GM06990 (cell line): Measurements from ENCODE around the gene RTP5.

Experiments
- DNase-seq: peaks from one replicate; pipeline ENCODE4 v3.0.0-alpha.2; 2011; ENCODE audit not compliant: insufficient read length; ENCODE audit errors: extremely low read depth
- H3K27me3 ChIP-seq: replicated peaks from 2 replicates; pipeline ENCODE4 v1.6.0; 2011; ENCODE audit warnings: low read length; ENCODE audit not compliant: control insufficient read depth, insufficient read depth
- H3K36me3 ChIP-seq: 2 replicates; pipeline ENCODE4 v1.5.1; 2011; ENCODE audit warnings: low read length; ENCODE audit not compliant: control insufficient read depth, insufficient read depth
- H3K4me3 ChIP-seq: replicated peaks from 2 replicates; pipeline ENCODE4 v1.5.1; 2011; ENCODE audit warnings: low read depth, mild to moderate bottlenecking, control low read depth, low read length
- TF ChIP-seq, protein P1 (sequence below): IDR thresholded peaks from 2 replicates; pipeline ENCODE4 v1.5.1; 2011; ENCODE audit warnings: low read length, control low read depth, mild to moderate bottlenecking, inconsistent platforms; ENCODE audit not compliant: insufficient read depth, poor library complexity, severe bottlenecking

RTP5 gene

DNA sequence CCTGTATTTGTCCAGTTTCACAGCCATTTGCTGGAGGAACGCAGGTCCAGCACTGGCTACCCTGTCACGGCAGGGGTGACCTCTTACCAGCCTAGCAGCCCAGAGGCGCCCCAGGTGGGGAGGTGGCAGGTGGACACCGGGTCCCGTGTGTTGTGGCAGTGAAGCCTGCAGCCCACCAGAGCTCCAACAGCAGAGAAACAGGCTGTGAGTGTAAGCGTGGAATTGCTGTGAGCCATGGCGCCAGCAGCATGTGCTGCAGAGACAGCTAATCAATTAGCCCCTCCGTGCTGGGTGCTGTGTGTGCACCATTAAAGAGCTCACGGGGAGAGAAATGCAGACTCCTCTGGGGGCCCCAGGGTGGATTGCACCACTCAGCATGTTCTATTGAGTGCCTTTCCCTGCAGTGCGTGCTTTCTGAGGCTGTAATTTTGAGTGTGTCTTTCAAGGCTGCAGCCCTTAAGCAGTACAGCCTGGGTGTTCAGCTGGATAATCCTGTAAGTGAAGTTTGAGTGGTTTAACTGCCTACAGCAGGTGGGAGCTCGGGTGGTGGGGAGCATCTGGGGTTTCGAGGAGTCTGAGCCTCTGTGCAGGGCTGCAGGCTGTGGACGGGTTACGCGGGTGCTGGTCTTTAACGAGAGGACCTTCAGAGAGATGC is 15.9 kb downstream of the RTP5 start:
- no peak for DNase-seq
- TF ChIP-seq, protein P1, sequence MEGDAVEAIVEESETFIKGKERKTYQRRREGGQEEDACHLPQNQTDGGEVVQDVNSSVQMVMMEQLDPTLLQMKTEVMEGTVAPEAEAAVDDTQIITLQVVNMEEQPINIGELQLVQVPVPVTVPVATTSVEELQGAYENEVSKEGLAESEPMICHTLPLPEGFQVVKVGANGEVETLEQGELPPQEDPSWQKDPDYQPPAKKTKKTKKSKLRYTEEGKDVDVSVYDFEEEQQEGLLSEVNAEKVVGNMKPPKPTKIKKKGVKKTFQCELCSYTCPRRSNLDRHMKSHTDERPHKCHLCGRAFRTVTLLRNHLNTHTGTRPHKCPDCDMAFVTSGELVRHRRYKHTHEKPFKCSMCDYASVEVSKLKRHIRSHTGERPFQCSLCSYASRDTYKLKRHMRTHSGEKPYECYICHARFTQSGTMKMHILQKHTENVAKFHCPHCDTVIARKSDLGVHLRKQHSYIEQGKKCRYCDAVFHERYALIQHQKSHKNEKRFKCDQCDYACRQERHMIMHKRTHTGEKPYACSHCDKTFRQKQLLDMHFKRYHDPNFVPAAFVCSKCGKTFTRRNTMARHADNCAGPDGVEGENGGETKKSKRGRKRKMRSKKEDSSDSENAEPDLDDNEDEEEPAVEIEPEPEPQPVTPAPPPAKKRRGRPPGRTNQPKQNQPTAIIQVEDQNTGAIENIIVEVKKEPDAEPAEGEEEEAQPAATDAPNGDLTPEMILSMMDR, result no peak
- Histone ChIP-seq H3K27me3 (no peaks in the 10 kb centered on the region), H3K36me3 (peaks cover 3% of the 10 kb centered on the region), H3K4me3 (no peak overlapping the region)

DNA sequence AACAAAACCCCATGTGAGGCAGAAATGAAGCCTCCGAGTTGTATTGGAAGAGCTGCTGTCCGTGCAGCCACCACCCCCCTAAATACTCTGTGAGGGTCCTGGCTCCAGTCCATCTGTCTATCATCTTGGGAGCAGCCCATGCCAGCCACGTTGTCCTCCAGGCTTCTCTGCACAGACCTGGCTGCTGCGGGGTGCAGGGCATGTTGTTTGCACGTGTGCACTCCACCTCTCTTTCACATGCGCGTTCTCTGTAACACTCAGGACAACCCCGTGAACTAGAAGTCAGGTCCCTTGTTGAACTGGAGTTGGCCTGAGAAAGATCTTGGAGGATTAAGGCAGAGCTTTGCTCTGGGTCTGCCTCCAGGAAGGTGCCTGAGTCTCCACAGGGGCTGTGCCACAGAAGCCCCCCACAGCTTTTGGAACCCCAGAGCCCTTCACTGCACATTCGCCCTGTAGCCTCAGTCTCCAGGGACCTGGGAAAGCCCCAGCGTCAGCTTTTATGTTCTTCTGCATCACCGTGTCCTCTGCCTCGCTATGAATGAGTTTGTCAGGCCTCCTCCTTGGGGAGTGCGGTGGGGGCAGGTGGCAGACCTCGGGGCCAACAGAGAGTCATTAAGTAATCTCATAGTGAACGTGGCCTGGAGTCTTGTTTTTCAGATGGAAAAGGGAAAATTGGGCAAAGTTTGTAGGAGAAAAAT is 16.6 kb downstream of the RTP5 start:
- Histone ChIP-seq H3K27me3 (no peaks in the 10 kb centered on the region), H3K4me3 (no peak overlapping the region), H3K36me3 (peaks cover 3% of the 10 kb centered on the region)
- DNase-seq, result peak; percentile 49
- TF ChIP-seq, protein P1, result no peak

DNA sequence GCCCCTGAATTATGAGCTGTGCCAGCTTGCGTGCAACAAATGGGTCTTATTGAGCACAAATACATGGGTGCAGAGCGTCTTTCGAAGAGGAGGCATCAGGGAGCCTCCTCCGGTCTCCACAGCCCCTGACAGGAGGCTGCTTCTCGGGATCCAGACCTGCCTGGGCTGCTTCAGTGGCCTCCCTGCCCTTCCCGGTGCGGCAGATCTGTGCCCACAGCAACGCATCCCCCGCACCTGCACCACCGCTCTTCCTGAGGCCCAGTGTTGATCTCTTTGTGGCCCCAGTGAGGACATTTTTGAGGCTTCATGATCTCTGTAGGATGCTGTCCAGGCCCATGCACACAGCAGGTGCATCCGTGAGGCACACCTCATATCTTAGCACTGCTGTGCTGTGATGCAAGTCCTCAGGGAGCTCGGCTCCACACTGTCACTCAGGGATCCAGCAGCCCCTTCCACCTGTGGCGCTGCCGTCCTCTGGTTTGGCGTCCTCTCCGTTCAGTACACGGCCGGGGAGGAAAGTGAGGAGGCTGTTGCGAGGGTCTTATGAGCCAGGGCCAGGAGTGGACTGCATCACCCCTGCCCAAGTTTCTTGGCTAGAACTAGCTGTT is 17.4 kb downstream of the RTP5 start:
- Histone ChIP-seq H3K36me3 (peaks cover 3% of the 10 kb centered on the region), H3K4me3 (no peak overlapping the region), H3K27me3 (no peaks in the 10 kb centered on the region)
- no peak for DNase-seq
- TF ChIP-seq, protein P1, result no peak

DNA sequence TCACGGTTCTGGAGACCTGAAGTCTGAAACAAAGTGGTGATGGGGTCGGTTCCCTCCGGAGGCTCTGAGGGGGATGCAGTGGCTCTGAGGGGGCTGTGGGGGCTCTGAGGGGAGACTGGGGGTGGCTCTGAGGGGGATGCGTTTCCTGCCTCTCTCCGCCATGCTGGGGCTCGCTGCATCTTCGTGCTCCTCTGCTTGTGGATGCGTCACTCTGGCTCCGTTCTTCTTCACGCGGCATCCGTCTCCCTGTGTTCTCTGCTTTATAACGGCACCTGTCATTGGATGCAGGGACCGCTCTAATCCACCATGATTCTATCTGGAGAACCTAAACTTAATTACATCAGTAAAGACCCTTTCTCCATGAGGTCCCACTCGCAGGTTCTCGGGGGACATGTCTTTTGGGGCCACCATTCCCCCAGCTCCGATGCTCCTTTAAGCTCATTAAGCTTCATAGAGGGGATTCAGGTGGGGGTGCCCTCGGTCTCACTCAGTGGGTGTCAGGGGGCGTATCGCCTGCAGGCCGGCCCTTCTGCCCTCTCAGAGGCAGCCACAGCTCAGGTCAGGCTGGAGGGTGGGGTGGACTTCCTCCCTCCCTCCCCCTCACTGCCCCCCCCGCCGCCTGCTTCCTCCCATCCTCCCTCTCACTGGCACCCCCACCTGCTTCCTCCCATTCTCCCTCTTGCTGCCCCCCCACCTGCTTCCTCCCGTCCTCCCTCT is 18.4 kb downstream of the RTP5 start:
- TF ChIP-seq, protein P1, result no peak
- no peak for DNase-seq
- Histone ChIP-seq H3K36me3 (peaks cover 3% of the 10 kb centered on the region), H3K4me3 (no peak overlapping the region), H3K27me3 (no peaks in the 10 kb centered on the region)

DNA sequence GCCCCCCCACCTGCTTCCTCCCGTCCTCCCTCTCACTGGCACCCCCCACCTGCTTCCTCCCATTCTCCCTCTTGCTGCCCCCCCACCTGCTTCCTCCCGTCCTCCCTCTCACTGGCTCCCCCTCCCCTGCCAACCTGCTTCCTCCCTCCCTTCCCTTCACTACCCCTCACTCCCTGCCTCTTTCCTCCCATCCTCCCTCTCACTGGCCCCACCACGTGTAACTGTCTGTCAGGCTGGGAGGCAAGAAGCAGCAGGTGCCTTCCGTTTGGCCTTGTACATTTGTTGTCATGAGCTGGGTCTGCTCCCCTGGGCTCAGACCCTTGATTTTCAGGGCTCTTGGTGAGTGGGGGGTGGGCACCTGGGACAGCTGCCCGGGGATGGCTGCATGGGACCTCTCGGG is 19.1 kb downstream of the RTP5 start:
- H3K4me3 ChIP-seq, result no peak overlapping the region
- peaks cover 3% of the 10 kb centered on the region for H3K36me3 ChIP-seq
- TF ChIP-seq, protein P1, result no peak
- H3K27me3 ChIP-seq, result no peaks in the 10 kb centered on the region
- DNase-seq, result no peak
